Pancreas (tissue), 10 donors: ENCODE data around the gene COL4A6. TPM values are rescaled to one million over a fixed set of nuclear protein-coding genes. Genes with fewer than 3 reads are reported as not detected.

Experiments used
- ATAC-seq, 4 donors: fragments of 200-7000 bp; cut with Tn5 transposase; one replicate each; pipeline versions ENCODE4 v1.8.0 to v1.9.1; 2020; ENCODE audit warnings: mild to moderate bottlenecking in 4 of 4, moderate library complexity in 4 of 4
- DNase-seq, 6 donors: peaks; one replicate each; pipeline ENCODE4 v3.0.0-alpha.2; 2020
- FAIRE-seq: peaks from 2 replicates; lab custom pipeline; 2012; peaks lifted over from hg19 to GRCh38; lab: Jason Lieb, UNC
- H3K27ac ChIP-seq, 4 donors: fragments of 200-600 bp; sonication (generic); 1 replicate in 3 of 4; 2 replicates in 1 of 4; pipeline versions ENCODE4 v1.5.0 to v1.8.0; 2020
- H3K27me3 ChIP-seq, 4 donors: fragments of 200-600 bp; one replicate each; pipeline ENCODE4 v1.8.0; 2021
- H3K36me3 ChIP-seq, 3 donors: fragments of 200-600 bp; sonication (generic) in 1 of 3; one replicate each; pipeline versions ENCODE4 v1.5.0 to v1.8.0; 2020 to 2021
- H3K4me1 ChIP-seq, 3 donors: fragments of 200-600 bp; one replicate each; pipeline ENCODE4 v1.8.0; 2021
- H3K4me3 ChIP-seq, 4 donors: fragments of 200-600 bp; sonication (generic) in 2 of 4; one replicate each; pipeline versions ENCODE4 v1.5.0 to v1.8.0; 2020 to 2021
- H3K9me3 ChIP-seq, 4 donors: fragments of 200-600 bp; one replicate each; pipeline ENCODE4 v1.8.0; 2021
- WGBS, 2 donors: extraction: QIAGEN DNeasy Blood & Tissue Kit; methylation state at CpG; one replicate each; pipeline ENCODE4 v1.1.7; 2013; 5-methylcytosine and 5-hydroxymethylcytosine counted together
- intact Hi-C, 3 donors: fragments of 100-400 bp; cut with DNase I; formaldehyde crosslinking; loops; one replicate each; pipeline versions ENCODE4 v1.11.1 to v1.14.2; 2022
- polyA plus RNA-seq, 2 donors: library from polyadenylated mRNA; stranded (reverse); fragments of 200-250 nt; gene quantifications; one replicate each; pipeline ENCODE4 v1.2.3, GENCODE V29; 2013
- total RNA-seq, 6 donors: library from RNA; stranded (reverse); fragmentation: NEBNext Ultra II Directional in 4 of 6; extraction: Animal tissue kit (Norgen Biotek cat#: 25700) in 4 of 6; gene quantifications; one replicate each; pipeline versions ENCODE4 v1.2.1 to v1.2.4, GENCODE V29; 2021 to 2023
- TF ChIP-seq, protein P1 (sequence below), 4 donors: fragments of 200-600 bp; sonication (generic) in 3 of 4; IDR thresholded peaks; one replicate each; pipeline versions ENCODE4 v1.5.0 to v1.8.0; 2021; ENCODE audit warnings: antibody characterized with exemption in 4 of 4
- donor health status: healthy with polysubstance abuse.
- donor health status: DM: no; HTN: no; CAD: no; lungs with moderate emphysema.
- donor health status: DM: no; HTN: no; CAD: no.
- donor health status: control.
- donor health status: control.
- donor health status: Bipolar disorder and iron deficiency.
- donor health status: DM: yes; HTN: yes; CAD: no.
- donor health status: DM: no; HTN: no; CAD: no.
- donor health status: DM: no; HTN: no; CAD: no.
- donor health status: DM: yes; HTN: yes; CAD: no.

COL4A6 gene
- total and polyA plus RNA-seq, 8 donors = 0.06 to 0.25 (median 0.10) TPM; not detected in 2

DNA sequence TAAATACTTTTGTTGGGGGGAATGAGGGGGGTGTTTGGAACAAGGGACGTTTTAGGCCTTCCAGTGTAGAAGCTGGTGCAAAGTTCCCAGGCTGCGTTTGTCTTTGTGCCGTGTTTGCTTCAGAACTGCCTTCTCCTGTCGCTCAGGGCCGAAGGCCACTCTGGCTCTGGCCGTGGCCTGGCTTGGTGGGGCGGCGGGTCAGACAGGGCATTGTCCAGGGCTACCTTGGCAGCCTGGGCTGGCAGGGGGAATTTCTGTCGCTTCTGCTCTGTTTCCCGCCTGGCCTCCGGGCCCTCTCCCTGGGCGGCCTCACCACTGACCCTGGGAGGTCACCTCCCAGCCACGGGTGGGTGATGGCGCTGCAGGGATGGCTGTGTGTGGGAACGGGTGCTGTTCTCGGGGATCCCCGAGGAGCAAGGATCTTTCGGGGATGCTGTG lies 140.0 kb downstream of the COL4A6 start:
- Histone ChIP-seq H3K36me3 (no peaks in the 10 kb centered on the region), H3K4me3 (no peak overlapping the region), H3K9me3 (no peaks in the 10 kb centered on the region), H3K4me1 (no peaks in the 10 kb centered on the region), H3K27me3 (peaks cover 0 to 17% (median 1%) of the 10 kb centered on the region in 4 donors), H3K27ac (no peak overlapping the region)
- ATAC-seq = no peak
- no peak for FAIRE-seq
- TF ChIP-seq, protein P1, sequence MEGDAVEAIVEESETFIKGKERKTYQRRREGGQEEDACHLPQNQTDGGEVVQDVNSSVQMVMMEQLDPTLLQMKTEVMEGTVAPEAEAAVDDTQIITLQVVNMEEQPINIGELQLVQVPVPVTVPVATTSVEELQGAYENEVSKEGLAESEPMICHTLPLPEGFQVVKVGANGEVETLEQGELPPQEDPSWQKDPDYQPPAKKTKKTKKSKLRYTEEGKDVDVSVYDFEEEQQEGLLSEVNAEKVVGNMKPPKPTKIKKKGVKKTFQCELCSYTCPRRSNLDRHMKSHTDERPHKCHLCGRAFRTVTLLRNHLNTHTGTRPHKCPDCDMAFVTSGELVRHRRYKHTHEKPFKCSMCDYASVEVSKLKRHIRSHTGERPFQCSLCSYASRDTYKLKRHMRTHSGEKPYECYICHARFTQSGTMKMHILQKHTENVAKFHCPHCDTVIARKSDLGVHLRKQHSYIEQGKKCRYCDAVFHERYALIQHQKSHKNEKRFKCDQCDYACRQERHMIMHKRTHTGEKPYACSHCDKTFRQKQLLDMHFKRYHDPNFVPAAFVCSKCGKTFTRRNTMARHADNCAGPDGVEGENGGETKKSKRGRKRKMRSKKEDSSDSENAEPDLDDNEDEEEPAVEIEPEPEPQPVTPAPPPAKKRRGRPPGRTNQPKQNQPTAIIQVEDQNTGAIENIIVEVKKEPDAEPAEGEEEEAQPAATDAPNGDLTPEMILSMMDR (IDR thresholded peaks at IDR 0.05) = no peak
- DNase-seq = peak in 3 of 6 donors; percentile 13 to 50 (median 35)
- intact Hi-C loops = no loop called here
- WGBS, 2 donors = 71 to 78% methylated on average over 18 of the region's 18 CpGs

DNA sequence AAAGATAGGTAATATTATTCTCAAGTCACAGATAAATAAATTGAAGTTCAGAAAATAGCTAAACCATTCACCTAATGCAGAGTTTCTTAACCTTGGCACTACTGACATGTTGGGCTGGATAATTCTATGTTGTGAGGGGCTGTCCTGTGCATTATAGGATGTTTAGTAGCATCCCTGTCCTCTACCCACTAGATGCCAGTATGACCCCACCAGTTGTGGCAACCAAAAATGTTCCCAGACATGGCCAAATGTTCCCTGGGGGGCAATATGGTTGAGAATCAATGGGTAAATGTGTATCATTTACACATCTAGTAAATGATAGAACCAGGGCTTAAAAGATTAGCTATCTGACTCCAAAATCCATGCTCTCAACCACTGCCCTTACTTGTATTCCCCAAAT lies 140.9 kb downstream of the COL4A6 start:
- TF ChIP-seq, protein P1 (IDR thresholded peaks at IDR 0.05) = no peak
- Histone ChIP-seq H3K9me3 (no peaks in the 10 kb centered on the region), H3K4me3 (no peak overlapping the region), H3K36me3 (no peaks in the 10 kb centered on the region), H3K27me3 (peaks cover 0 to 19% (median 1%) of the 10 kb centered on the region in 4 donors), H3K27ac (no peak overlapping the region), H3K4me1 (no peaks in the 10 kb centered on the region)
- FAIRE-seq = no peak
- ATAC-seq = no peak
- intact Hi-C loops = no loop called here
- no peak for DNase-seq

DNA sequence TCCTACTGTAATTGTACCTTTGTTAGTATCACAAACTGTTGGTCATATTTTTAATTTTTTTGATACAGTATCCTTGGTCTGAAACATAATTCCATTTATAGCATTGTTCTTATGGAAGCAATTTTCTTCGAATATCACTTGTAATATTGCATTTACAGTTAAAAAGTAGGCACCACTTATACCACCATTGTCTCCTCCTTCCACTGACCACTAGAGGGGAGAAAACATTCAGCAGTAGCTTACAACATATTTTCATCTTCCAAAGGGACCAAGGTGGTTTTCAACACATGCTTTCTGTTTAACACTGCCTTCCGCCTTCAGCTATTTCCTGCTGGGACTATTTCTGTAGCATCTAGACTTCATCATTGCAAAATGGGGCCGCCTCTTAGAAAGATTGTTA lies 146.2 kb downstream of the COL4A6 start:
- DNase-seq = no peak
- TF ChIP-seq, protein P1 (IDR thresholded peaks at IDR 0.05) = no peak
- 77 to 90% methylated on average over 3 of the region's 3 CpGs for WGBS, 2 donors

DNA sequence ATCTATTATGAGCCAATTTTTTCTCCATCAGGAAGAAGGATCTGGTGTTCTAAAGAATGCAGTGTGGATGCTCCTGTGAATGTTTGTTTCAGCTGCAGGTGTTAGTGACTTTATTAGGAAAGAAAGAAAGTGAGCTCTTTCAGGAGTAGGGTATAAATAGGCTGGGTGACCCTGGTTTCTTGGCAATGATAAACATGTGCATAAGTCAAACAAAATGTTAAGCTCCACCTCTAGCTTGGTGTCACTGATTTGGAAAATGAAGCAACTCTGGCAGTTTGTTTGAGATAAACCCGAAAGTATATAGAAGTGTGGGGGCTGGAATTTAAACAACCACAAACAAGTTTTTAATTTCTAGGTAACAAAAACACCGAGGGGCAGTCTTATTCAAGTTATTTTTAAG lies 152.3 kb downstream of the COL4A6 start:
- no peak overlapping the region for H3K27ac ChIP-seq
- TF ChIP-seq, protein P1 (IDR thresholded peaks at IDR 0.05) = no peak
- WGBS, 2 donors = 29 to 35% methylated on average over 2 of the region's 2 CpGs
- no peak for FAIRE-seq
- ATAC-seq = peak in 2 of 4 donors; percentile 40 to 58
- no peak overlapping the region for H3K4me3 ChIP-seq
- intact Hi-C loops = no loop called here
- no peaks in the 10 kb centered on the region for H3K36me3 ChIP-seq
- H3K27me3 ChIP-seq = no peaks in the 10 kb centered on the region
- H3K4me1 ChIP-seq = no peaks in the 10 kb centered on the region
- DNase-seq = no peak
- H3K9me3 ChIP-seq = no peaks in the 10 kb centered on the region

More for the DNA sequence above, 146.2 kb downstream of the COL4A6 start:
- H3K27ac ChIP-seq = no peak overlapping the region
- H3K36me3 ChIP-seq = no peaks in the 10 kb centered on the region
- no peak overlapping the region for H3K4me3 ChIP-seq
- H3K9me3 ChIP-seq = no peaks in the 10 kb centered on the region
- no peaks in the 10 kb centered on the region for H3K4me1 ChIP-seq
- H3K27me3 ChIP-seq = peaks cover 0 to 27% (median 1%) of the 10 kb centered on the region in 4 donors
- ATAC-seq = no peak
- intact Hi-C loops = no loop called here
- no peak for FAIRE-seq

DNA sequence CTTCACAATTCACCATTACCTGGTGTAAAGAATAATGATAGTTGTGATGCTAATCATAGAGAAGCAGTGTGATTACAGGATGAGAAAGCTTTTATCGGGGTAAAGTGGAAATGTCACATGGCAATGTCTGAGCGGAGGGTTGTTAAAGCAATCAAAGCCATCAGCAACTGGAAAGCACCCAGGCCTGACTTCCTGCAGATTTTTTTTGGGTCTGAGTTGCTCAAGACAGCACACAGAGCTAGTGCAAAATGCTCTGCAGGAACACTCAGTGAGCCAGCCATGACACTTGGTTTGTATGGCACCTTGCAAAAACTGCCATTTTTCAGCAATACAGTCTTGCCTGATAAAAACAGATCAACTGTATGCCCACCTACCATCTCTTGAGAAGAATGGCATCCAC lies 152.9 kb downstream of the COL4A6 start:
- ATAC-seq (peak in 1 of 4 donors; percentile 17), DNase-seq (no peak), FAIRE-seq (no peak)
- no peak overlapping the region for H3K4me3 ChIP-seq
- no peaks in the 10 kb centered on the region for H3K27me3 ChIP-seq
- H3K36me3 ChIP-seq = no peaks in the 10 kb centered on the region
- TF ChIP-seq, protein P1 (IDR thresholded peaks at IDR 0.05) = no peak
- WGBS, 2 donors = 20 to 68% methylated on average over 2 of the region's 2 CpGs
- H3K4me1 ChIP-seq = no peaks in the 10 kb centered on the region
- intact Hi-C loops = no loop called here
- H3K9me3 ChIP-seq = no peaks in the 10 kb centered on the region
- no peak overlapping the region for H3K27ac ChIP-seq
